Astrocyte (in vitro differentiated cells and primary cell): ENCODE measurements around the gene LRIG3. TPM values are rescaled to one million over a fixed set of nuclear protein-coding genes. Genes with fewer than 3 reads are reported as not detected.

ENCODE experiments used
- DNase-seq: peaks from one replicate; pipeline ENCODE4 v3.0.0-alpha.2; 2010; ENCODE audit warnings: low read depth
- FAIRE-seq: peaks from 2 replicates; lab custom pipeline; 2011; peaks lifted over from hg19 to GRCh38; lab: Jason Lieb, UNC
- H2AFZ ChIP-seq: 2 replicates; pipeline ENCODE4 v1.6.0; 2012; ENCODE audit warnings: low read depth, low read length, inconsistent platforms
- H3K27ac ChIP-seq: 2 replicates; pipeline ENCODE4 v1.5.1; 2011; ENCODE audit warnings: low read depth, low read length, inconsistent platforms
- H3K27me3 ChIP-seq: 2 replicates; pipeline ENCODE4 v1.6.0; 2011; ENCODE audit warnings: low read length, inconsistent platforms; ENCODE audit not compliant: insufficient read depth
- H3K36me3 ChIP-seq: 2 replicates; pipeline ENCODE4 v1.5.1; 2011; ENCODE audit warnings: low read length, inconsistent platforms; ENCODE audit not compliant: insufficient read depth
- H3K4me1 ChIP-seq: 2 replicates; pipeline ENCODE4 v1.5.1; 2011; ENCODE audit warnings: low read length, inconsistent platforms; ENCODE audit not compliant: insufficient read depth
- H3K4me2 ChIP-seq: 2 replicates; pipeline ENCODE4 v1.6.0; 2012; ENCODE audit warnings: low read length, inconsistent platforms
- H3K4me3 ChIP-seq: 2 replicates; pipeline ENCODE4 v1.5.1; 2011; ENCODE audit warnings: low read depth, mild to moderate bottlenecking, low read length, inconsistent platforms; ENCODE audit not compliant: insufficient read depth
- H3K79me2 ChIP-seq: 2 replicates; pipeline ENCODE4 v1.6.0; 2012; ENCODE audit warnings: mild to moderate bottlenecking, low read length, inconsistent platforms; ENCODE audit not compliant: insufficient read depth
- H3K9ac ChIP-seq: 2 replicates; pipeline ENCODE4 v1.6.0; 2012; ENCODE audit warnings: mild to moderate bottlenecking, low read length, inconsistent platforms
- H3K9me3 ChIP-seq: 2 replicates; pipeline ENCODE4 v1.5.1; 2012; ENCODE audit warnings: low read depth, mild to moderate bottlenecking, low read length, inconsistent platforms; ENCODE audit not compliant: insufficient read depth
- H4K20me1 ChIP-seq: 2 replicates; pipeline ENCODE4 v1.6.0; 2012; ENCODE audit warnings: low read length, inconsistent platforms; ENCODE audit not compliant: insufficient read depth
- H3K27ac Mint-ChIP-seq: one replicate; pipeline ENCODE4 v1.8.0; 2021; ENCODE audit warnings: mild to moderate bottlenecking, mixed read lengths; ENCODE audit not compliant: unreplicated experiment
- H3K27me3 Mint-ChIP-seq: one replicate; pipeline ENCODE4 v1.8.0; 2021; ENCODE audit warnings: low read depth, mixed read lengths; ENCODE audit not compliant: unreplicated experiment
- H3K36me3 Mint-ChIP-seq: one replicate; pipeline ENCODE4 v1.8.0; 2021; ENCODE audit warnings: low read depth, mixed read lengths; ENCODE audit not compliant: unreplicated experiment
- H3K4me1 Mint-ChIP-seq: one replicate; pipeline ENCODE4 v1.8.0; 2021; ENCODE audit warnings: low read depth, mixed read lengths; ENCODE audit not compliant: unreplicated experiment
- H3K4me3 Mint-ChIP-seq: one replicate; pipeline ENCODE4 v1.8.0; 2021; ENCODE audit warnings: mild to moderate bottlenecking, moderate library complexity, mixed read lengths; ENCODE audit not compliant: unreplicated experiment
- H3K9me3 Mint-ChIP-seq: one replicate; pipeline ENCODE4 v1.8.0; 2021; ENCODE audit warnings: mild to moderate bottlenecking, mixed read lengths; ENCODE audit not compliant: unreplicated experiment
- EZH2 ChIP-seq: IDR thresholded peaks from 2 replicates; pipeline ENCODE4 v1.6.1; 2012; ENCODE audit warnings: mild to moderate bottlenecking, low read length, inconsistent platforms; ENCODE audit not compliant: insufficient read depth
- total RNA-seq: library from RNA; stranded (reverse); gene quantifications from 2 replicates; pipeline ENCODE4 v1.2.1, GENCODE V29; 2021
- TF ChIP-seq, protein P1 (sequence below): IDR thresholded peaks from 2 replicates; pipeline ENCODE4 v1.5.1; 2011; ENCODE audit warnings: low read depth, mild to moderate bottlenecking, inconsistent platforms, low read length, moderate library complexity; ENCODE audit not compliant: insufficient read depth

The LRIG3 gene
- total RNA-seq, 1 donor from 2014 or later, result 96.0 TPM

DNA sequence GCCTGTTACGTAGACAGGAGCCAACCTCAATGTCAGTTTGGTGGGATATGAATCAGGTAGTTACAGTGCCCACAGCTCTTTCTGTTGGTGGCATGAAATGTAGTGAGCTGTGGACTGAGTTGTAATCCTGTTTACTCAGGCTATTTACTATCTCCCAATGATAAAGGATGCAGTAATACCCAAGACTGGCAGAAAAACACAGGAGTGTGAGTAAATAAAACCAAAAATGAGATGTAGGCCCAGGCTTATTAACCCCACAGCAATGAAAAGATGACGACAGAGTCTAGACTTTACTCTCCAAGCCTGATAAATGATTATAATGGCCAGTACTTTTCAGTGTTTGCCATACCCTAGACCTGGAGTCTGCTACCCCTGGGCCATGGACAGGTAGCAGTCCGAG lies 22.8 kb upstream of the LRIG3 start:
- H2AFZ ChIP-seq, result no peak overlapping the region

DNA sequence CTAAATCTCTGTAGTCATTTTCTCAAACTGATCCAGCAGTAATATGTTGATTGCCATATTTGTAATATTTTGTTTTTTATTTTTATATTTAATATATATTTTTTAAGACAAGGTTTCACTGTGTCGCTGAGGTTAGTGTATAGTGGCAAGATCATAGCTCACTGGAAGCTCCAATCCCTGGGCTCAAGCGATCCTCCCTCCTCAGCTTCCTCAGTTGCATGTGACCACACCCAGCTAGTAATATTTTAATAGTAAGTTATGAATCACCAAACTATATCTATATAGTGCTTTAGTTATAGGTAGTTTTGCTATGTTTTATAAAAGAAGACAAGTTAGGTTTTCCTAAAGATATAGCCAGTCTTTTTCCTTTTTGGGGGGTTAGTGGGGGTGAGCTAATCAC lies 22.0 kb upstream of the LRIG3 start:
- no peak overlapping the region for H3K4me2 ChIP-seq
- no peak overlapping the region for H3K27ac Mint-ChIP-seq
- H3K9me3 ChIP-seq, result no peaks in the 10 kb centered on the region
- no peak overlapping the region for H3K4me3 Mint-ChIP-seq
- no peak overlapping the region for H3K4me3 ChIP-seq
- FAIRE-seq (no peak), DNase-seq (no peak)
- H2AFZ ChIP-seq, result no peak overlapping the region
- H3K27ac ChIP-seq, result no peak overlapping the region
- H3K4me1 ChIP-seq, result no peaks in the 10 kb centered on the region
- H3K9me3 Mint-ChIP-seq, result peaks cover 5% of the 10 kb centered on the region
- H3K36me3 Mint-ChIP-seq, result no peaks in the 10 kb centered on the region
- H3K9ac ChIP-seq, result no peak overlapping the region
- H3K36me3 ChIP-seq, result no peaks in the 10 kb centered on the region
- no peaks in the 10 kb centered on the region for H3K79me2 ChIP-seq
- H3K27me3 Mint-ChIP-seq, result no peaks in the 10 kb centered on the region
- no peaks in the 10 kb centered on the region for H4K20me1 ChIP-seq
- H3K27me3 ChIP-seq, result no peaks in the 10 kb centered on the region
- no peak for TF ChIP-seq EZH2
- TF ChIP-seq, protein P1, sequence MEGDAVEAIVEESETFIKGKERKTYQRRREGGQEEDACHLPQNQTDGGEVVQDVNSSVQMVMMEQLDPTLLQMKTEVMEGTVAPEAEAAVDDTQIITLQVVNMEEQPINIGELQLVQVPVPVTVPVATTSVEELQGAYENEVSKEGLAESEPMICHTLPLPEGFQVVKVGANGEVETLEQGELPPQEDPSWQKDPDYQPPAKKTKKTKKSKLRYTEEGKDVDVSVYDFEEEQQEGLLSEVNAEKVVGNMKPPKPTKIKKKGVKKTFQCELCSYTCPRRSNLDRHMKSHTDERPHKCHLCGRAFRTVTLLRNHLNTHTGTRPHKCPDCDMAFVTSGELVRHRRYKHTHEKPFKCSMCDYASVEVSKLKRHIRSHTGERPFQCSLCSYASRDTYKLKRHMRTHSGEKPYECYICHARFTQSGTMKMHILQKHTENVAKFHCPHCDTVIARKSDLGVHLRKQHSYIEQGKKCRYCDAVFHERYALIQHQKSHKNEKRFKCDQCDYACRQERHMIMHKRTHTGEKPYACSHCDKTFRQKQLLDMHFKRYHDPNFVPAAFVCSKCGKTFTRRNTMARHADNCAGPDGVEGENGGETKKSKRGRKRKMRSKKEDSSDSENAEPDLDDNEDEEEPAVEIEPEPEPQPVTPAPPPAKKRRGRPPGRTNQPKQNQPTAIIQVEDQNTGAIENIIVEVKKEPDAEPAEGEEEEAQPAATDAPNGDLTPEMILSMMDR, result no peak
- H3K4me1 Mint-ChIP-seq, result no peaks in the 10 kb centered on the region

More for the DNA sequence above, 22.8 kb upstream of the LRIG3 start:
- no peaks in the 10 kb centered on the region for H3K9me3 ChIP-seq
- H4K20me1 ChIP-seq, result no peaks in the 10 kb centered on the region
- no peaks in the 10 kb centered on the region for H3K4me1 Mint-ChIP-seq
- H3K36me3 ChIP-seq, result no peaks in the 10 kb centered on the region
- H3K27ac ChIP-seq, result no peak overlapping the region
- no peaks in the 10 kb centered on the region for H3K4me1 ChIP-seq
- no peak overlapping the region for H3K4me3 Mint-ChIP-seq
- H3K36me3 Mint-ChIP-seq, result no peaks in the 10 kb centered on the region
- H3K79me2 ChIP-seq, result no peaks in the 10 kb centered on the region
- H3K9me3 Mint-ChIP-seq, result peaks cover 6% of the 10 kb centered on the region
- H3K4me2 ChIP-seq, result no peak overlapping the region
- H3K27me3 ChIP-seq, result no peaks in the 10 kb centered on the region
- no peak overlapping the region for H3K4me3 ChIP-seq
- FAIRE-seq (no peak), DNase-seq (no peak)
- no peak for TF ChIP-seq EZH2
- TF ChIP-seq, protein P1, result no peak
- no peak overlapping the region for H3K27ac Mint-ChIP-seq
- H3K9ac ChIP-seq, result no peak overlapping the region
- H3K27me3 Mint-ChIP-seq, result no peaks in the 10 kb centered on the region

DNA sequence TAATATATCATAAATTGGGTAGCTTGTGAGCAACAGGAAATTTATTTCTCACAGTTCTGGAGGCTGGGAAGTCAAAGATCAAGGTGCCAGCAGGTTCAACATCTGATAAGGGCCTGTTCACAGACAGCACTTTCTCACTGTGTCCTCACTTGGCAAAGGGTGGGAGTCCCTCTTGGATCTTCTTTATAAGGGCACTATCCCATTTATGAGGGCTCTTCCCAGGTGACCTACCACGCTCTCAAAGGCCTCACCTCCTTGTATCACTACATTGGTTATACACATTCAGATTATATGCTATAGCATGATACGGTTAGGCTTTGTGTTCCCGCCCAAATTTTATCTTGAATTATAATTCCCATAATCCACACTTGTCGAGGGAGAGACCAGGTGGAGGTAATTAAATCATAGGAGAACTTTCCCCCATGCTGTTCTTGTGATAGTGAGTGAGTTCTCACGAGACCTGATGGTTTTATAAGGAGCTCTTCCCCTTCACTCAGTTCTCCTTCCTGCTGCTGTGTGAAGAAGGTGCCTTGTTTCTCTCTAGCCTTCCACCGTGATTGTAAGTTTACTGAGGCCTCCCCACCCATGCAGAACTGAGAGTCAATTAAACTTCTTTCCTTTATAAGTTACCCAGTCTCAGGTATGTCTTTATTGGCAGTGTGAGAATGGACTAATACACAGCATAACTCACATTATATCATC lies 19.2 kb upstream of the LRIG3 start:
- Histone ChIP-seq H3K4me1 (no peaks in the 10 kb centered on the region), H3K9me3 (no peaks in the 10 kb centered on the region), H3K4me3 (no peak overlapping the region), H3K79me2 (no peaks in the 10 kb centered on the region), H4K20me1 (no peaks in the 10 kb centered on the region), H3K36me3 (no peaks in the 10 kb centered on the region), H3K4me2 (no peak overlapping the region), H3K27me3 (no peaks in the 10 kb centered on the region), H3K27ac (no peak overlapping the region), H3K9ac (no peak overlapping the region), H2AFZ (no peak overlapping the region)
- Mint-ChIP-seq H3K4me1 (no peaks in the 10 kb centered on the region), H3K36me3 (no peaks in the 10 kb centered on the region), H3K27me3 (no peaks in the 10 kb centered on the region), H3K27ac (no peak overlapping the region), H3K9me3 (no peaks in the 10 kb centered on the region), H3K4me3 (no peak overlapping the region)
- TF ChIP-seq, protein P1, result no peak
- no peak for TF ChIP-seq EZH2
- FAIRE-seq, result no peak
- no peak for DNase-seq
